NCI-H69 (cell line): ENCODE data around the gene TNPO2.
A peak's percentile ranks its signal among the peaks of the same experiment; 100 is the strongest.

ENCODE experiments used
- DNase-seq: peaks from one replicate; lab custom pipeline; 2025; lab: John Stamatoyannopoulos, UW

TNPO2 gene

DNA sequence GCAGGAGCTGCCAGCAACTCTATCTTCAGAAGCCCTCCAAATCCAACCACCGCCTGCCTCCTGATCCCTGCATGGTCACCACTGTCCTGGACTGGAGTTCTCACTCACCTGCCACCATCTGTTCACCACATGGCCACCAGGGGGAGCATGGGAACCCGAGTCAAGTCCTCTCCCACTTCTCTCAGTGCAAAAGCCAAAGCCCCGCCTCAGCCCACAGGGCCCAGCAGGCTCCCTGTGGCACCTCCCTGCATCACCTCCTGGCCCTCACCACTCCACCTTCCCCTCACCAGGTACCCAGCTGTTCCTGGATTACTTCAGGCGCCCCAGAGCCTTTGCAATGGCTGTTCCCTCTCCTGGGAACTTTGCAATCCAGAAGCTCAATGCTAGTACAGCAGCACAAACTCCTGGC, 47.3 kb downstream of the TNPO2 start:
- peak; percentile 82 for DNase-seq

DNA sequence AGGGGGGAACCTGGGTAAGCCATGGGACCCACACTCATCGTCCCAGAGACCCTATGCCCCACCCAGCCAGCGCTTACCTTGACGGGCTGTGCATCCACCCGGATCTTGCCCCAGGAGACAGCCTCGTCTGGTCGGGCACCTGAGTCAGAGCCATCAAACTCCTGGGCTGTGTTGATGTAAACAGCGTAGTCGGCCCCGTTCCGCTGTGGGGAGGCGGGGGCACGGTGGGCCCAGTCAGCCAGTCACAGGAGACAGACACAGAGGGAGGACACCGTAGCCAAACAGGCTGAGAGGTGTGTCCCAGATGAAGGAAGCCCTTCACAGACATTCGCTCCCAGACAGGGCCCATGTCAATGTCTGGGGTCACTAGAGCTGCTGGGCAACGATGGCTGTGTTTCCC, 47.8 kb downstream of the TNPO2 start:
- DNase-seq = no peak

DNA sequence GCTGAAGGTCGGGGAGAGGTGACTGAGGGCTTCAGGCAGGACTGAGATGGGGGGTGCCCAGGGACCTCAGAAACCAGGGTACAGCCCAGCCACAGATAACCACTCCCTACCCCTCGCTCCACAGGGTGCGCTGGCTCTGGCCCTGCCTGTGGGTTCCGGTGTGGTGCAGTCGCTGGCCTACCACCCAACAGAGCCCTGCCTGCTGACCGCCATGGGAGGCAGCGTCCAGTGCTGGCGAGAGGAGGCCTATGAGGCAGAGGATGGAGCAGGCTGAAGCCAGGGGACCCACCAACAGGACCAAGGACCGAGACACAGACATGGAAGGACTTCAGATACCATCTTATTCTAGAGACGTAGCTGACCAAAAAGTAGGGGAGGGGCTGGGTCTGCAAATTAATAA, 48.3 kb downstream of the TNPO2 start:
- no peak for DNase-seq

DNA sequence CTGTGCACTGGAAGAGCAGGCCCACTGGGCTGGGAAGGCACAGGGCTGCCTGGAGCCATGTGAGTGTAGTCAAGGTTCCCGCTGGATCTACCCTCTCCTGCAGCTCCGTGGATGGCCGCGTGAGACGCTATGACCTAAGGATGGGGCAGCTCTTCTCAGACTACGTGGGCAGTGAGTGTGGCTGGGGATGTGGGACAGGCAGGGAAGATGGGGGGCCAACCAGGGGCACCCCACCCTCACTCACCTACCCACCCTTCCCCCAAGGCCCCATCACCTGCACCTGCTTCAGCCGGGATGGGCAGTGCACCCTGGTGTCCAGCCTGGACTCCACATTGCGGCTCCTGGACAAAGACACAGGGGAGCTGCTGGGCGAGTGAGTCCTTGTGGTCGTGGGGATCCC, 51.0 kb downstream of the TNPO2 start:
- DNase-seq = no peak

DNA sequence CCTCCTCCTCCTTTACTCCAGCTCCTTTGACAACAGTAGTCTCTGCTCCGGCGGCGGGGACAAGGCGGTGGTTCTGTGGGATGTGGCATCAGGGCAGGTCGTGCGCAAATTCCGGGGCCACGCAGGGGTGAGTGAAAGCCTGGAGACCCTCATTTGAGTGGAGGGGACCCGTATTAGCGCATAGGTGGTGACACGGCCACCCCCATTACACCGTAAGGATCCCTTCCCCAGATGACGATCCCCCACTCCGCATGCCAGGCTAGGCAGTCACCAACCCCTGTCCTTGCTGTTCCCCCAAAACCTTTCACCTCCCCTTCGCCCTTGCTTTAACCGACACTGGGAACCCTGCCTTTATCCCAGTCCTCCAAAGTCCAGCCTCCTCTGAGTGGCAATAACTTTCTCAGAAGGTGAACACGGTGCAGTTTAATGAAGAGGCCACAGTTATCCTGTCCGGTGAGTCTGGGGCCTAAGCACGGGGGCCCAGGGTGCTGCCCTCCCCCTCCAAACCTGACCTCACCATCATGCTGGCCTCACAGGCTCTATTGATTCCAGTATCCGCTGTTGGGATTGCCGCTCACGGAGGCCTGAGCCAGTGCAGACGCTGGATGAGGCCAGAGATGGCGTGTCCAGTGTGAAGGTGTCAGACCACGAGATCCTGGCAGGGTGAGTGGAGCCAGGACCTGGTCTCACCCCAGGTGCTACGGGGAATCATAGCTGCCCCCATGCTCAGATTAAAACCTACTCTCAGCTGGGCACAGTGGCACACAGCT, 53.4 kb downstream of the TNPO2 start:
- DNase-seq = no peak

DNA sequence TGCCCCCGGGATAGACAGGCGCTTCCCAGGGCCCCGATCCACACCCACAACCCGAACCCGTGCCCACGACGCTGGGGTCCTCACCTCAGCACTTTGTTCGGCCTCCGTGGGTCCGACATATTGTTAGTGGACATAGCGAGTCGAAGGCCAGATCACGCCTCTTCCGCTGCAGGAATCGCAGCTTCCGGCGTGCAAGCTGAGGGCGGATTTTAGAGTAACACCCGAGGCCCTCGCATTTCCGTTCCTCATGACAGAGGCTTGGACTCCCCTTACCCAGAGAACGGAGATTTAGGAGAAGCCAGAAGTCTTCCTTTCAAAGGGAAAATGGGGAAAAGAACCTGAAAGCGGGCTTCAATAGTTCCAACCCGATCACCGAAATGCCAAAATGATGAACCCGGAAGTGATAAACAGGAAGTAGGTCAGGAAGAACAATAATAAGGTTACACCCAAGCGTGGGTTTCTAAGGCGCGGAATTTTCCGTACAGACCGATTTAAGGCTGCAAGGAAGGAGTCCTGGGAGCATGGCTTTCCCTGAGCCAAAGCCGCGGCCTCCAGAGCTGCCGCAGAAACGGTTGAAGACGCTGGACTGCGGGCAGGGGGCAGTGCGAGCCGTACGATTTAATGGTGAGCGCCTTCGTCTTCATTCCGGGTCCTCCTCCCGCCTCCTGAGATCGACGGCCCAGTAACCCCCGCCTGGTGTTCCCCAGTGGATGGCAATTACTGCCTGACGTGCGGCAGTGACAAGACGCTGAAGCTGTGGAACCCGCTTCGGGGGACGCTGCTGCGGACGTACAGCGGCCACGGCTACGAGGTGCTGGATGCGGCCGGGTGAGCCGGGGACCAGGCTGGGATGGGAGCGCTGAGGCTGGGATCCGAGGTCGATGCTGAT, 54.2 kb downstream of the TNPO2 start:
- DNase-seq = peak; percentile 89

DNA sequence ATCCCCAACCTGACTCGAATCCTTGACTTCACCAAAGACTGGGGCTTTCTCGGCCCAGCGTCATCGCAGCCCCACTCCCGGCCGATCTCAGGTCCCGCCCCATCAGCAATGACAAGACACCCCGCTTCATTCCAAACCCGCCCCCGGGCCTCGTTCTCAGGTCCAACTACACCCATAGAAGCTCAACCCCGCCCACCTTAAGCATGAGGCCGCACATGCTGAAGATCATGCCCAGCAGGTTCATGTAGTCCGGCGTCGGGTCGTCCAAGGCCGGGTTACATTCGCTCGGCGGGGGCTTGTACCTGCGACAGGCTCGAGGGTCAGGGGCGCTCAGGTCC, 54.8 kb downstream of the TNPO2 start:
- peak; percentile 61 for DNase-seq

DNA sequence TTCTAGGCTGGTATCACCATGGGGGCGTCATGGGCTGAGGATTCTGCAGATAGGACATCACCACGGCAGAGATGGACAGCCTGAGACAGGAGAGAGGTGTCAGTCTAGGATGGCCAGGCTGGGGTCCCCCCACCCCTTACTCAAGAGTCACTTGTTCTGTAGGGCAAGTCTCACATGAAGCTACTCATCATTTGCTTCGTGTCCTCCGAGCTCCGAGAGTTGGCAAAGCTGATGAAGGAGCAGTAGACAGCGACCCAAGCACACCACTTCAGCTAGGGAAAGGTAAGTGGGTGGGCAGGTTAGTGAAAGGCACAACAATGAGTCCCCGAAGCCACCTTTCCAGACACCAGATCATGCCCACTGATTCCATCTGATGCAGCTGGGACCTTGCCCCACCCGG, 55.4 kb downstream of the TNPO2 start:
- DNase-seq = no peak

DNA sequence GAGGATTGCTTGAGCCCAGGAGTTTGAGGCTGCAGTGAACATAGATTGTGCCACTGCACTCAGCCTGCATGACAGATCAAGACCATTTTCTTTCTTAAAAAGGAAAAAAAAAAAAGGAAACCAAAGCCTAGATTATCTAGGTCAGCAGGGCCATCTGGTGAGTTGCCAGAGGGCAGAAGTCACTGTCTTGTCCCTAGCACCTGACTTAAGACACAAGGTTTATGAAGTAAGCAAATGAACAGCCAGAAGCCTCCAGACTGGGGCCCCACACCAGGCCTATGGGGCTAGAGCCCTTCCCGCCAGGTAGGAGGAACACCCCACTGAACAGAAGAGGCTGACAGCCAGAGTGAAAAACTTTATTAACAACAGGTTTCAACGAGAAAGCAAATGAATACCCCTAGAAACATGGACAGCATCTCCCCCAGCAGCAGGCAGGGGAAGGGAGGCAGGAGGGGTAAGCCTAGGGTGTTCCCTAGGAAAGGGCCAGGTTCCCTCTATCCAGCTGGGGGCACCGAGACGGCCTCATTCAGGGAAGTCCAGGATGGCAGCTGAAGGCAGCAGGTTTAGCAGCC, 55.9 kb downstream of the TNPO2 start:
- DNase-seq = no peak

DNA sequence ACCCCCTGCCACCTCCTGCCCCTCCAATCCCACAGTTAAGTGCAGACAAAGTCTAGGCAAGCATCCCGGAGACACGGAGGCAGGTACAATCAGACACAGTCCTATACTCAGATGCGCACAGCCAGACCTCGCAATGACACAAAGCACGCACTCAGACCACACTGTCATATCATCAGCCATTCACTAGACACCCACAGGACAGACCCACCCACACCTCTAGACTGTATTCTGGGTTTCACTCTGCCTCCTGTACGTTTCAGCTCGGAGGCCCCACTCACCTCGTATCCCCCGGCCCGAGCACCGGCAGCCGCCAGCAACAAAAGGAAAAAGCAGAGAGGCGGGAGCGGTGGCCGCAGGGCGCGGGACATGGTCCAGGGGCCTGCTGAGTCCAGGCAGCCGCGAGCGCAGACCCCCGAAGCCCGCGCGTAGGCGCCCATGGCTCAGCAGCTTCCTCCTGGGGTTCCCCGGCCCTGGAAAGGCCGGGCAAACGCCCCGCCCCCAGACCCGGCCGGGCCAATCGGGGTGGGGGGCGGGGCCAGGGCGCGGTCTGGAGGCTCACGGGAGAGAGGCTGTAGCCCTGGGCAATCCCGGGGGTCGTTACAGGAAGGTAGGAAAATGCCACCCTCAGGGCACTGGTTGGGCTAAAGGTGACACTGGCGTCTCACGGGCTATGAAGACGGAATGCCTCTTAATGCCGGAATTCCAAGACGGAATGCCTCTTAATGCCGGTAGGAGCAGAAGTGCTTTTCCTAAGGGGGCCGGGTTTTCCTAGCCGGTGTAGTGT, 57.3 kb downstream of the TNPO2 start, which contains the start of the genes MAN2B1 and WDR83:
Gene MAN2B1 (minus strand): TSS at position 478 of the 784 bp plus-strand sequence. CDS start 41 bp downstream, at position 437.
Gene WDR83 (plus strand): TSS at position 543 of the 784 bp plus-strand sequence. CDS start 2,984 bp downstream, outside the sequence.
- peak; percentile 91 for DNase-seq

DNA sequence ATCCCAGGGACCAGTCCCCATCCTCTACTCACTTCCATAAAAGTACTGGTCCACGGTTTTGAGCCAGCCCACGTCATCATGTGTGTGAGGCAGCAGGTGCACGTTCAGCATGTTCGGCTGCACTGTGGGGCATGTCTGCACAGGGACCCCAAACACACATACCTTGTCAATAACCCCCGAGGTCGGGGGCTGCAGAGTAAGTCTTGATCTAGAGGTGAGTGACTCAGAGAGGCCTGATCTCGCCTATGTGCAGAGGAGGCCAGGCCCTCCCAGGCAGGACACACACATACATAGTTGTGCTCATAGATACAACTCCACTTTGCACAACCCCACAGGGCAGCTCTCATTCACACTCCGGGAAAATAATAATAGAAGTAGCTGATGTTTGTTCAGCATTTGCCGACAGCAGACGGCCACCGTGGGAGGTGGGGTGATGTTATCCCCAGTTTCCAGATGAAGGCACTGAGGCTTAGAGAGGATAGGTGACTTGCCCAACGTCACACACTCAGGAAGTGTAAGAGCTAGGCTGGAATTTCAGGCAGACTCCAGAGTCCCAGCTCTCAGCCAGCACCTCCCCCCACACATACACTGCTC, 58.0 kb downstream of the TNPO2 start:
- DNase-seq = peak; percentile 43

DNA sequence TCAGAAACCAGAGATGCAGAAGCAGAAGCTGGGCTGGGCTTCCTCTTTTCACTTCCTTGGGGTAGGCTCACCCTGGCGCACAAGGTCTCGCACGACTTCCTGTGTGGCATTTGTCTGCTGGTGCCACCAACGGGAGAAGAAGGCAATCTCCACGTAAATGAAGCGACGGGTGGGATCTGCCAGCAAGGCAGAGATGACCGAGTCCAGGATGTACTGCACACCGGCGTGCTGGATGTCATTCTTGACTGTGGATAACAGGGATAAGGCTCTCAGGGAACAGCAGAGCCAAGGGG, 58.5 kb downstream of the TNPO2 start:
- no peak for DNase-seq

DNA sequence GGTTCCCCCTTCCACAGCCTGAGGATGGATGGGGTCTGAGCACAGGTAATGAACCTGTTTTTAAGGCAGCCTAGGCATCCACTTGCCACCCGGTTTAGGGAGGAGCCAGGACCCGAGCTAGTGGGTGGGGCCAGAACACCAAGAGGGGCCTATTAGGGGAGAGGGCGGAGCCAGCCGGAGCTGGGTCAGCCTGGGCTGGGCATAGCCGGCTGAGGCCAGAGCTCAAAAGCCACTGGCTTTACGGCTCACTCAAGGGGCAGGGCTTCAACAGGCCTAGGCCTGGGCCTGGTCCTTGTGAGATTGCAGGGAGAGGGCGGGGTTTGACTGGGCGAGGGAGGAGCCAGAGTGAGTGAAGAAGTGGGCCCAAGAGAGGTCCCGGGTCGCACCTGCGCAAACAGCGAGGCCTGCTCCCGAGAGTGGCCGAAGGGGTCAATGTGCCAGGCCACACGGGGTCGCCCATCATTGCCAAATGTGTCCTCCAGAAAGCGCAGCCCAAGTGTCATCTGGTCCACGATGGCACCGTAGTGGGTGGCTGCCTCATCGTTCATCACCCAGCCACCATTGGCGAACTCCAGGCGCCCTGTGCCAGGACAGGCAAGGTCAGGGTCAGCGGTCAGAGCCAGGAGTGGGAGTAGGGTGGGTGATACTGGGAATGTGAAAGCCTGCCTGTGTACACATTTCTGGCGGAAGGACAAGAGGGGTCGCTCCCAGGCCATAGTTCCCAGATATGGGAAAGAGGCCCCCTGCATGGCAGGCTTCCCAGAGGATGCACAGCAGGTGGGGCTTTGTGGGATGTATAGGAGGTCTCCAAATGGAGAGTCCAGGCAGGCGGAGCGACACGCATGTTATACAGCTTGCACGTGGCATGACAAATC, 59.1 kb downstream of the TNPO2 start:
- DNase-seq = no peak

DNA sequence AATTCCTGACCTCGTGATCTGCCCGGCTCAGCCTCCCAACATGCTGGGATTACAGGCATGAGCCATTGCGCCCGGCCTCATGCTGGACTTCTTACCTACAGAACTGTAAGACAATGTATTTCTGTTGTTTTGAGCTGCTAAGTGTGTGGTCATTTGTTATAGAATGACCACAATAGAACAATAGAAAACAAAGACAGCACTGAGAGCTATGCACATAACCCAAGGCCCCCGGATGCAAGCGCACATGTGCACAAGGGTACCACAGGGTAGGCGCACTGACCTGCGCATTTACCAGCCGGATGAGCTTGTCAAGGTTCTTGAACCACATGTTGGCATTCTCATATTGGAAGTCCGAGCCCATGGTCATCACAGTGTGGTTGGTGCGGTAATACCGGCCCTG, 62.8 kb downstream of the TNPO2 start:
- no peak for DNase-seq

DNA sequence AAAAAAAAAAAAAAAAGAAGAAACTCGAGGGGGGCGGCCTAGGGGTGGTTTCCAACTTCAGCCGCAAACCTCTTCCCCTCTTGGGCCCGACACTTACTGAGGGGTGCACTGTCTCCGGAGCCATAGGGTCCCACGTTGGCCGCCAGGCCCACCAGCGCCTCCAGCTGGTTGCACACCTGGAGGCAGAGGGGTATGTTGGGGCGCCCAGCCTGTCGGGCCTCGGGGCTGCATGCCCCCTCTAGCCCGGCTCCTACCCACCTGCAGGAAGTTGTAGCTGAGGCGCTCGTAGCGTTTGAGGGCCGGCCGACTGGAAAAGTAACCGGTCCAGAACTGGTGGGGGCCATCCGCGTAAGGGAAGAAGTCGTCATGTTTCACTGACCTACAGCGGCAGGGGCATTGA, 65.8 kb downstream of the TNPO2 start:
- DNase-seq = no peak

DNA sequence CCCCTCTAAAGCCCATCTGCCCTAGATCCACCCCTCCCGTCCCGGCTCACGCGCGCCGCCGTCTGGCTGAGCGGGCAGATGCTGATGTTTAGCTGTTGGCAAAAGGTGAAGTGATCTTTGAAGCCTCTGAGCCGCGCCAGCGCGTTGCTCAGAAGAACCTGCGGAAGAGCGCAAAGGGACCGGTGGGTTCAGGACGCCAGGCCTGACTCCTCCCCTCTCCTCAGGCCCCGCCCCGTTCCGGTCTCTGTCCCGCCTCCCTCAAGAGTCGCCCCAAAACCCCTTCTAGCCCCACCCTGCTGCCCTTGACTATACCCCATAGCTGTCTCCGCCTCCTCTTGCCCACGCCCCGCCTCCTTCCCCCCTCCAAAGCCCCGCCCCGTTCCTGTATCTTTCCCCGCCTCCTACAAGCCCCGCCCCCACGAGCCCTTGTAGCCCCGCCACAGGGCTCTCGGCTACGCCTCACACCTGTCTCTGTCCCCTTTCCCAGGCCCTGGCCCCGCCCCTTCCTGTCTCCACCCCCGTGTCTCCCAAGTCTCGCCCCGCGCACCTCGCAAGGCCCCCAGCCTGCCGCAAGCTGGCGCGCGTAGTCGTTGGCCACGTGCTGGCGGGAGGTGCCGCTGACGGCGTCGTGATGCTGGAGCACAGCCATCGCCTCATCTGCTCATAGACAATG, 66.7 kb downstream of the TNPO2 start:
- peak; percentile 14 for DNase-seq

DNA sequence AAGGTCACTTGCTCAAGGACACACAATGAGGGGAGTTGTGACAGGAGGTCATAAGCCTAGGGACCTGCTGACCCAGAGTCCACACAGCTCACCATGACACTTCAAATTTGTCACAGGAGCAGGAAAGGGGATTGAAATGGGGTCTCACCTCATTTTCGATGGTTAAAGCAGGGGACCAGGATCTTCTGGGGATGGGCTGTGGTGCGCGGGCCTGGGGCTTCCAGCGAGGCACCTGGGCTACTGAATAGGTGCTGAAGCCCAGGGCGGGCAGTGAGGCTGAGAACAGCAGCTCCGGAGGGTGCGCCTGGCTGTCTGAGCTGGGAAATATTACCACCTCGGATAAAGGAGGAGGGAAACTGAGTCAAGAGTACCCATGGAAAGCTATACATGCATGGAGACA, 68.2 kb downstream of the TNPO2 start:
- no peak for DNase-seq

DNA sequence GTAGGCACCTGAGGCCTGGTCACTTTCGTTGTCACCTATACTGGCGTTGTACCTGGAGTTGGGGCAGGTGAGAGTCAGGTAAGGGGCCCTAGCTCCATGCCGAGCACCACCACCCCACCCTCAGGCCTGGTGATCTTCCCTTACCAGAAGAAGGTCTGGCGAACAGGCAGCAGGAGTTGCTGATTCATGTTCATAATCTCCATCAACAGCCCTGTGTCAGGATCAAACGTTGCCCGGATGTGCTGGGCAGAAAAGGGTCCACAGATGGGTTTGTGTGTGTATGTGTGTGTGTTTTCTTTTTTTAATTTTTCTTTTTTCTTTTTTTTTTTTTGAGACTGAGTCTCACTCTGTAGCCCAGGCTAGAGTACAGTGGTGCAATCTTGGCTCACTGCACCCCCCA, 71.5 kb downstream of the TNPO2 start:
- no peak for DNase-seq

DNA sequence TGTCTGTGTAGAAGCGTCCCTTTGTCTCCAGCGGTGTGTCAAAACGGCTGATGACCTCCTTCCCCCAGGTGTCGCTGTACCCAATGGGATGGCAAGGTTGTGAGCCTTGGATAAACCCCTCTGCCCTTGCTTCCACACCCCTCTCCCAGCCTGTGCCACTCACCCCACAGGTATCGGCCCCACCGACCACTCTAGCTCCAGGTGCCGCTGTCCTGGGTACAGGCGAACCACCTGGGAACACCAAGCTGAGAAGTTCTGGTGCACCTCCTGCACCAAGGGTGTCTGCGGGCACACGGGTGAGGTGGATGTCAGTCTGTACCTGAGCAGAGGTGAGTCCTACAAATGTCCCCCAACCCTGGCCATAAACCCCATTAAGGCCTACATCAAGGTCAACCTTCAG, 73.8 kb downstream of the TNPO2 start:
- DNase-seq = no peak
